Psoas muscle (tissue), 8 donors: ENCODE data around the gene USP48. TPM values are rescaled to one million over a fixed set of nuclear protein-coding genes. Genes with fewer than 3 reads are reported as not detected.

Experiments
- ATAC-seq, 4 donors: fragments of 200-7000 bp; cut with Tn5 transposase; one replicate each; pipeline ENCODE4 v1.9.1; 2020; ENCODE audit warnings: moderate library complexity in 3 of 4, mild to moderate bottlenecking in 2 of 4
- DNase-seq, 2 donors: peaks; one replicate each; pipeline ENCODE4 v3.0.0-alpha.2; 2020
- H3K27ac ChIP-seq: fragments of 200-600 bp; one replicate; pipeline ENCODE4 v1.8.0; 2022
- H3K27me3 ChIP-seq, 3 donors: fragments of 200-600 bp in 1 of 3; one replicate each; pipeline versions ENCODE4 v1.6.1 to v1.8.0; 2013 to 2022; ENCODE audit warnings: low read length in 2 of 3, mild to moderate bottlenecking in 2 of 3, moderate library complexity in 1 of 3; ENCODE audit not compliant: insufficient read depth in 3 of 3
- H3K36me3 ChIP-seq, 2 donors: fragments of 200-600 bp in 1 of 2; one replicate each; pipeline versions ENCODE4 v1.6.1 to v1.8.0; 2013 to 2022; ENCODE audit warnings: low read depth in 1 of 2, mild to moderate bottlenecking in 1 of 2, moderate library complexity in 1 of 2; ENCODE audit not compliant: insufficient read depth in 1 of 2
- H3K4me1 ChIP-seq: fragments of 200-600 bp; one replicate; pipeline ENCODE4 v1.8.0; 2022
- H3K4me3 ChIP-seq: fragments of 200-600 bp; one replicate; pipeline ENCODE4 v1.8.0; 2022; ENCODE audit warnings: mild to moderate bottlenecking
- H3K9me3 ChIP-seq: fragments of 200-600 bp; one replicate; pipeline ENCODE4 v1.8.0; 2022
- WGBS, 3 donors: extraction: QIAGEN DNeasy Blood & Tissue Kit; methylation state at CpG; one replicate each; pipeline versions ENCODE4 v1.1.6 to v1.1.7; 2013; 5-methylcytosine and 5-hydroxymethylcytosine counted together
- intact Hi-C, 2 donors: fragments of 100-400 bp; cut with DNase I; formaldehyde crosslinking; loops; one replicate each; pipeline versions ENCODE4 v1.11.0 to v1.14.2; 2022
- polyA plus RNA-seq, 3 donors: library from polyadenylated mRNA; stranded (reverse); fragments of 200-250 nt; gene quantifications; one replicate each; pipeline ENCODE4 v1.2.3, GENCODE V29; 2013
- total RNA-seq, 4 donors: library from RNA; stranded (reverse); fragmentation: NEBNext Ultra II Directional in 2 of 4; extraction: Animal tissue kit (Norgen Biotek cat#: 25700) in 2 of 4; gene quantifications; one replicate each; pipeline versions ENCODE4 v1.2.1 to v1.2.4, GENCODE V29; 2021 to 2023
- TF ChIP-seq, protein P1 (sequence below): fragments of 200-600 bp; IDR thresholded peaks from one replicate; pipeline ENCODE4 v1.8.0; 2022; ENCODE audit warnings: antibody characterized with exemption
- donor health status: healthy with polysubstance abuse.
- donor health status: DM: no; HTN: no; CAD: no; lungs with moderate emphysema.
- donor health status: Bipolar disorder and iron deficiency.
- donor health status: healthy.
- donor health status: DM: yes; HTN: yes; CAD: no.
- donor health status: DM: no; HTN: no; CAD: no.
- donor health status: DM: no; HTN: no; CAD: no.
- donor health status: DM: yes; HTN: yes; CAD: no.

USP48 gene
- total and polyA plus RNA-seq, 7 donors: 9.7 to 35.9 (median 20.3) TPM

DNA sequence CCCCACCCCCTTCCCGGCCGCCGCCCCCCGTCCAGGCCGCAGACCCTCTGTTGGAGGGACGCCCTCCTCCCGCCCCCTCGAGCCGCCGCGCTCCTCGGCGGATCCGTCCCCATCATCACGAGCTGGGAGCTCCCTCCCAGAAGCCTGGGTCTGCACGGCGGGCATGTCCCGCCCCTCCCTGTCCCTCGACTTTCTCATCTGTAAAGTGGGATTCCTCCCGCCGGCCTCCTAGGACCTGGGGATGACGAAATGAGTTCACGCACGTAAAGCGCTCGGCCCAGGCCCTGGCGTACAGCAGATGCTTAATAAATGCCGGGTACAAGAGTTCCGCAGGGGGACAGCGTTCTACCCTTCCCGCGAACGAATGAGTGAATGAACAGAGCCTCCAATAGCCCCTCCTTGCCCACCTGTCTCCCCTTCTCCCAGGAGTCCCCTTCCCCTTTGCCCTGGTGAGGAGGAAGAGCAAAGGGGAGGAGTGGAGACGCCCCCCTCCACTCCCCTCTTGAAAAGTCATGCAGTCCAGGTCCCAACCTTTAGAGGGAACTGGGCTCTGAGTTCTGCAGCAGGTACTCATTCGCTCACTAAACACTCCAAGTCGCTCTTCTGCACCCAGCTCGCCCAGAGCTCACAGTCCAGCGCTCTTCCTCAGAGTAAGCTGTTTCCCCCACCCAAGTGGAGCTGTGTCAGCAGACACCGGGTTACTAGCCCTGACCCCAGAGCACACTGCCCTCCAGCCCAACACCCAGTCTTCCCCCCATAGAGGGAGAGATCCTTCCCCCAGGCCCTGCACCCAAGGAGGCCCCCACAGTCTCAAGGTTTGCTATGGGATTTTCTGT is 130.6 kb downstream of the USP48 start:
- peaks cover 3% of the 10 kb centered on the region for H3K4me1 ChIP-seq
- DNase-seq (peak in 1 of 2 donors; percentile 50), ATAC-seq (no peak)
- intact Hi-C loops: loop anchor here in 1 of 2 donors (10.0 kb wide), 1 partner anchor 418 kb away; no protein-coding TSS in a partner anchor
- H3K27ac ChIP-seq: no peak overlapping the region
- TF ChIP-seq, protein P1, sequence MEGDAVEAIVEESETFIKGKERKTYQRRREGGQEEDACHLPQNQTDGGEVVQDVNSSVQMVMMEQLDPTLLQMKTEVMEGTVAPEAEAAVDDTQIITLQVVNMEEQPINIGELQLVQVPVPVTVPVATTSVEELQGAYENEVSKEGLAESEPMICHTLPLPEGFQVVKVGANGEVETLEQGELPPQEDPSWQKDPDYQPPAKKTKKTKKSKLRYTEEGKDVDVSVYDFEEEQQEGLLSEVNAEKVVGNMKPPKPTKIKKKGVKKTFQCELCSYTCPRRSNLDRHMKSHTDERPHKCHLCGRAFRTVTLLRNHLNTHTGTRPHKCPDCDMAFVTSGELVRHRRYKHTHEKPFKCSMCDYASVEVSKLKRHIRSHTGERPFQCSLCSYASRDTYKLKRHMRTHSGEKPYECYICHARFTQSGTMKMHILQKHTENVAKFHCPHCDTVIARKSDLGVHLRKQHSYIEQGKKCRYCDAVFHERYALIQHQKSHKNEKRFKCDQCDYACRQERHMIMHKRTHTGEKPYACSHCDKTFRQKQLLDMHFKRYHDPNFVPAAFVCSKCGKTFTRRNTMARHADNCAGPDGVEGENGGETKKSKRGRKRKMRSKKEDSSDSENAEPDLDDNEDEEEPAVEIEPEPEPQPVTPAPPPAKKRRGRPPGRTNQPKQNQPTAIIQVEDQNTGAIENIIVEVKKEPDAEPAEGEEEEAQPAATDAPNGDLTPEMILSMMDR: no peak
- H3K36me3 ChIP-seq: no peaks in the 10 kb centered on the region
- 25 to 33% (median 29%) methylated on average over 23 to 39 of the region's 39 CpGs for whole genome bisulfite sequencing, 3 donors
- peaks cover 0 to 38% (median 9%) of the 10 kb centered on the region in 3 donors for H3K27me3 ChIP-seq
- H3K9me3 ChIP-seq: no peaks in the 10 kb centered on the region
- H3K4me3 ChIP-seq: peak overlapping the region; percentile 44

- Histone ChIP-seq H3K27ac (no peak overlapping the region), H3K4me3 (peak overlapping the region; percentile 51), H3K4me1 (peaks cover 3% of the 10 kb centered on the region), H3K9me3 (no peaks in the 10 kb centered on the region), H3K36me3 (no peaks in the 10 kb centered on the region), H3K27me3 (peaks cover 0 to 40% (median 8%) of the 10 kb centered on the region in 3 donors)
- WGBS, 3 donors: 4 to 12% (median 12%) methylated on average over 23 to 80 of the region's 80 CpGs
- TF ChIP-seq, protein P1: no peak
- ATAC-seq: peak in 1 of 4 donors; percentile 12
- intact Hi-C loops: loop anchor here in 1 of 2 donors (10.0 kb wide), 1 partner anchor 417 kb away; no protein-coding TSS in a partner anchor
- peak in 1 of 2 donors; percentile 44 for DNase-seq
Observed at GRCh38 chr1:21651214-21652042, 131.5 kb downstream of the USP48 start.

- 73 to 77% (median 77%) methylated on average over 9 of the region's 9 CpGs for WGBS, 3 donors
- TF ChIP-seq, protein P1: no peak
- ATAC-seq: no peak
- intact Hi-C loops: loop anchor here in 1 of 2 donors (10.0 kb wide), 1 partner anchor 416 kb away; no protein-coding TSS in a partner anchor
- H3K27me3 ChIP-seq: peaks cover 0 to 50% (median 10%) of the 10 kb centered on the region in 3 donors
- H3K4me1 ChIP-seq: peaks cover 3% of the 10 kb centered on the region
- no peaks in the 10 kb centered on the region for H3K36me3 ChIP-seq
- no peak overlapping the region for H3K27ac ChIP-seq
- no peak overlapping the region for H3K4me3 ChIP-seq
- no peaks in the 10 kb centered on the region for H3K9me3 ChIP-seq
- no peak for DNase-seq
Observed at GRCh38 chr1:21650400-21650799, 132.5 kb downstream of the USP48 start.

- Histone ChIP-seq H3K27me3 (peaks cover 0 to 52% (median 10%) of the 10 kb centered on the region in 3 donors), H3K36me3 (no peaks in the 10 kb centered on the region), H3K4me3 (no peak overlapping the region), H3K4me1 (peaks cover 3% of the 10 kb centered on the region), H3K27ac (no peak overlapping the region), H3K9me3 (no peaks in the 10 kb centered on the region)
- ATAC-seq: no peak
- intact Hi-C loops: no loop called here
- no peak for DNase-seq
- TF ChIP-seq, protein P1: no peak
- 43 to 64% (median 59%) methylated on average over 2 of the region's 2 CpGs for WGBS, 3 donors
Observed at GRCh38 chr1:21649315-21649714, 133.6 kb downstream of the USP48 start.
